ENCODE measurements around the gene CFAP410.

DNA sequence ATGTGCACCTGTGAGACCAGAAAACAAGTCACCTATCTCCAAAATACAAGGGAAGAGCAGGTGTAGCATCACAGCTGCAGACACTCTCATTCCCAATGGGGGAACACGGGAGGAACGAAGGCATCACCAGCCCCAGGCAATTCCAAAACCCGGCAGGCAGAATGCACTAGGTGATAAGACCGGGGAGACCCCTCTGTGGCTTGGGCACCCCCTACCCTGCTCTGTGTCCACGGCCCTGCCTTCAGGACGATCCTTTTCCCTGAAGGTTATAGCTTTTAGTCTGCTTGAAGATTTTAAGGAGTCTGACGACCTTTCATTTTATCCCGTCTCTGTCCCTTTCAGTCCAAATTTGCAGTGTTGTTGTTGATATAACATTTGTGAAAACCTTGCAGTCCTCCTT is 33.4 kb upstream of the CFAP410 start:
- TF ChIP-seq CTCF (IDR thresholded peaks at IDR 0.05; ENCODE audit: low read length) = no peak
- no peak for TF ChIP-seq EZH2phosphoT487 (IDR thresholded peaks at IDR 0.05; ENCODE audit: low read length)
- no peak for TF ChIP-seq EZH2 (optimal IDR thresholded peaks at IDR 0.05; ENCODE audit: low read depth, low read length)

Data from MM.1S (cell line).